HepG2 (cell line): Measurements from ENCODE around the gene ZNF507. TPM values are rescaled to one million over a fixed set of nuclear protein-coding genes. Genes with fewer than 3 reads are reported as not detected.
A peak's percentile ranks its signal among the peaks of the same experiment; 100 is the strongest.

ENCODE experiments used
- ATAC-seq: fragments of 200-7000 bp; cut with Tn5 transposase; 3 replicates; pipeline ENCODE4 v1.9.1; 2020; ENCODE audit warnings: mild to moderate bottlenecking, moderate library complexity
- BruUV-seq: library from RNA; stranded (reverse); fragments of 400-500 nt; replicated peaks from 2 replicates; lab custom pipeline; 2021; lab: Mats Ljungman, UMichigan
- CTCF ChIA-PET: fragments of 300-600 bp; formaldehyde crosslinking; extraction: SDS; loops from one replicate; lab custom pipeline; 2021; ENCODE audit warnings: low total read pairs, inconsistent platforms, low intra/inter-chr PET ratio; lab: Yijun Ruan, JAX
- POLR2A ChIA-PET: fragments of 350-600 bp; sonication (Branson Sonifier 250); formaldehyde crosslinking; loops from one replicate; lab custom pipeline; 2020; ENCODE audit warnings: antibody characterized with exemption, inconsistent platforms; lab: Yijun Ruan, JAX
- DNase-seq: peaks from one replicate; pipeline ENCODE4 v3.0.0-alpha.2; 2015; ENCODE audit warnings: low spot score
- FAIRE-seq: peaks from 3 replicates; lab custom pipeline; 2011; peaks lifted over from hg19 to GRCh38; lab: Jason Lieb, UNC
- H2AFZ ChIP-seq: one replicate; pipeline ENCODE4 v1.6.1; 2011; ENCODE audit warnings: low read length, inconsistent platforms
- H3K27ac ChIP-seq: fragments of 300-600 bp; 3 replicates; pipeline ENCODE4 v1.8.0; 2011; ENCODE audit warnings: mixed run types, mild to moderate bottlenecking, mixed read lengths, low read length, inconsistent platforms; ENCODE audit not compliant: insufficient read depth; ENCODE audit errors: extremely low read length
- H3K27me3 ChIP-seq, 2 experiments: fragments of 200-600 bp in 1 of 2; 2 replicates in 1 of 2; 3 replicates in 1 of 2; pipeline versions ENCODE4 v1.6.0 to v1.8.0; 2011; ENCODE audit warnings: low read length in 2 of 2, mild to moderate bottlenecking in 2 of 2, moderate library complexity in 2 of 2, inconsistent platforms in 1 of 2; ENCODE audit not compliant: insufficient read depth in 2 of 2, control insufficient read depth in 1 of 2
- H3K36me3 ChIP-seq, 2 experiments: fragments of 200-600 bp in 1 of 2; replicated peaks in 1 of 2; 2 replicates in 1 of 2; 3 replicates in 1 of 2; pipeline versions ENCODE4 v1.5.1 to v1.8.0; 2011; ENCODE audit warnings: low read length in 2 of 2, inconsistent platforms in 1 of 2; ENCODE audit not compliant: insufficient read depth in 2 of 2, control insufficient read depth in 1 of 2
- H3K4me1 ChIP-seq: 2 replicates; pipeline ENCODE4 v1.5.1; 2012; ENCODE audit warnings: low read length, inconsistent platforms; ENCODE audit not compliant: insufficient read depth
- H3K4me2 ChIP-seq: 2 replicates; pipeline ENCODE4 v1.6.0; 2011; ENCODE audit warnings: low read depth, low read length, inconsistent platforms
- H3K4me3 ChIP-seq, 3 experiments: fragments of 200-600 bp in 1 of 3; sonication (generic), shearing (Covaris generic) in 1 of 3; replicated peaks in 1 of 3; 2 replicates each; pipeline ENCODE4 v1.5.1; 2011 to 2016; ENCODE audit warnings: low read length in 3 of 3, inconsistent platforms in 2 of 3, low read depth in 2 of 3, mild to moderate bottlenecking in 2 of 3, control low read depth in 1 of 3, mixed read lengths in 1 of 3; ENCODE audit not compliant: insufficient read depth in 1 of 3
- H3K79me2 ChIP-seq: one replicate; pipeline ENCODE4 v1.6.1; 2011; ENCODE audit warnings: low read length, inconsistent platforms; ENCODE audit not compliant: insufficient read depth
- H3K9ac ChIP-seq: 2 replicates; pipeline ENCODE4 v1.6.0; 2011; ENCODE audit warnings: mild to moderate bottlenecking, low read depth, low read length, inconsistent platforms; ENCODE audit not compliant: insufficient read depth
- H3K9me3 ChIP-seq: 2 replicates; pipeline ENCODE4 v1.5.1; 2012; ENCODE audit warnings: mild to moderate bottlenecking, low read length
- H4K20me1 ChIP-seq: 2 replicates; pipeline ENCODE4 v1.6.0; 2011; ENCODE audit warnings: inconsistent platforms, mild to moderate bottlenecking, low read length, moderate library complexity; ENCODE audit not compliant: insufficient read depth
- BHLHE40 ChIP-seq: IDR thresholded peaks from 2 replicates; pipeline ENCODE4 v1.6.1; 2011; ENCODE audit warnings: low read length, improper control_type of control experiment
- CREB1 ChIP-seq, 2 experiments: fragments of 450-650 bp in 1 of 2; IDR thresholded peaks; 2 replicates each; pipeline ENCODE4 v1.6.1; 2016 to 2017; ENCODE audit warnings: control low read depth in 1 of 2, mild to moderate bottlenecking in 1 of 2, missing compliant biosample characterization in 1 of 2, missing genetic modification characterization in 1 of 2
- FOXA1 ChIP-seq, 2 experiments: fragments of 450-650 bp in 1 of 2; sonication (generic) in 1 of 2; formaldehyde crosslinking in 1 of 2; IDR thresholded peaks; 2 replicates each; pipeline versions ENCODE4 v1.4.0 to v1.6.1; 2016 to 2020; ENCODE audit warnings: missing genetic modification reagents in 1 of 2
- GZF1 ChIP-seq: sonication (generic); formaldehyde crosslinking; IDR thresholded peaks from 2 replicates; pipeline ENCODE4 v1.5.1; 2020; ENCODE audit warnings: mild to moderate bottlenecking, missing genetic modification reagents
- HNF1B ChIP-seq: sonication (generic); formaldehyde crosslinking; IDR thresholded peaks from 2 replicates; pipeline ENCODE4 v1.5.1; 2020; ENCODE audit warnings: mild to moderate bottlenecking, moderate library complexity, missing genetic modification reagents
- HNF4A ChIP-seq: sonication (generic); formaldehyde crosslinking; IDR thresholded peaks from 2 replicates; pipeline ENCODE4 v1.4.0; 2020; ENCODE audit warnings: missing genetic modification reagents
- MXI1 ChIP-seq: IDR thresholded peaks from 3 replicates; pipeline ENCODE4 v1.6.1; 2012; ENCODE audit warnings: low read depth, low read length, inconsistent platforms, borderline replicate concordance
- NR2F1 ChIP-seq, 2 experiments: fragments of 450-650 bp in 1 of 2; formaldehyde crosslinking in 1 of 2; IDR thresholded peaks; 2 replicates each; pipeline versions ENCODE4 v1.5.0 to v1.6.1; 2016 to 2020; ENCODE audit warnings: mild to moderate bottlenecking in 1 of 2, missing compliant biosample characterization in 1 of 2, missing genetic modification reagents in 1 of 2, moderate library complexity in 1 of 2
- NR2F2 ChIP-seq: IDR thresholded peaks from 2 replicates; pipeline ENCODE4 v1.6.1; 2012; ENCODE audit warnings: low read depth, inconsistent platforms, borderline replicate concordance
- SIX4 ChIP-seq: sonication (generic); formaldehyde crosslinking; IDR thresholded peaks from 2 replicates; pipeline ENCODE4 v1.4.0; 2020; ENCODE audit warnings: missing genetic modification reagents
- SOX6 ChIP-seq, 2 experiments: fragments of 450-650 bp in 1 of 2; sonication (generic) in 1 of 2; formaldehyde crosslinking in 1 of 2; IDR thresholded peaks; 2 replicates each; pipeline versions ENCODE4 v1.4.0 to v1.6.1; 2017 to 2020; ENCODE audit warnings: antibody characterized with exemption in 1 of 2, mild to moderate bottlenecking in 1 of 2, missing genetic modification reagents in 1 of 2
- TBX3 ChIP-seq: fragments of 450-650 bp; IDR thresholded peaks from 2 replicates; pipeline ENCODE4 v1.6.1; 2017; ENCODE audit warnings: antibody characterized with exemption, mild to moderate bottlenecking, inconsistent platforms, borderline replicate concordance
- TCF7 ChIP-seq: sonication (generic); IDR thresholded peaks from 2 replicates; pipeline ENCODE4 v1.6.1; 2016; ENCODE audit warnings: antibody characterized with exemption, low read depth
- TFAP4 ChIP-seq: sonication (generic); IDR thresholded peaks from 2 replicates; pipeline ENCODE4 v1.6.1; 2016; ENCODE audit warnings: low read depth, borderline replicate concordance
- TOPORS ChIP-seq: sonication (generic); formaldehyde crosslinking; IDR thresholded peaks from 2 replicates; pipeline ENCODE4 v1.8.0; 2023; ENCODE audit warnings: mild to moderate bottlenecking, missing genetic modification reagents
- ZBTB34 ChIP-seq: sonication (generic); formaldehyde crosslinking; IDR thresholded peaks from 2 replicates; pipeline ENCODE4 v1.8.0; 2022; ENCODE audit warnings: mild to moderate bottlenecking, missing genetic modification reagents
- ZBTB43 ChIP-seq: sonication (generic); formaldehyde crosslinking; conservative IDR thresholded peaks from 2 replicates; pipeline ENCODE4 v1.4.0; 2020; ENCODE audit warnings: missing genetic modification reagents
- ZNF180 ChIP-seq: sonication (generic); formaldehyde crosslinking; IDR thresholded peaks from 2 replicates; pipeline ENCODE4 v1.4.0; 2020; ENCODE audit warnings: low read depth, missing genetic modification reagents, borderline replicate concordance
- ZNF30 ChIP-seq: sonication (generic); formaldehyde crosslinking; IDR thresholded peaks from 2 replicates; pipeline ENCODE4 v1.5.0; 2020; ENCODE audit warnings: mild to moderate bottlenecking, missing genetic modification reagents
- ZNF564 ChIP-seq: sonication (generic); formaldehyde crosslinking; IDR thresholded peaks from 2 replicates; pipeline ENCODE4 v1.8.1; 2023; ENCODE audit warnings: mild to moderate bottlenecking, missing genetic modification reagents
- WGBS: methylation state at CpG from one replicate; pipeline ENCODE4 v1.1.6; 2017; ENCODE audit warnings: low lambda C conversion rate; 5-methylcytosine and 5-hydroxymethylcytosine counted together
- in situ Hi-C: cut with HindIII; loops from 2 replicates; pipeline ENCODE4 v1.10.0; 2017; ENCODE audit warnings: low pct_unique_long_range_greater_than_20kb; ENCODE audit not compliant: extremely low pct_ligation_motif_present
- intact Hi-C: fragments of 100-400 bp; cut with micrococcal nuclease; formaldehyde crosslinking; loops from one replicate; pipeline ENCODE4 v1.10.0; 2022; ENCODE audit not compliant: unreplicated experiment
- polyA plus RNA-seq, 8 experiments: library from polyadenylated mRNA; depleted of rRNA in 3 of 8; stranded (reverse) in 7 of 8; unstranded in 1 of 8; fragments of >200 nt; fragmentation: Illumina TruSeq in 4 of 8; extraction: Trizol in 4 of 8; gene quantifications; 2 replicates each; pipeline versions ENCODE4 v1.2.1 to v1.2.3, GENCODE V29; 2011 to 2016; ENCODE audit warnings: low read depth in 4 of 8, missing spikeins in 1 of 8, mixed read lengths in 1 of 8; ENCODE audit not compliant: insufficient read depth in 1 of 8
- total RNA-seq, 5 experiments: library from RNA; depleted of rRNA; stranded (reverse); fragments of >200 nt; fragmentation: Illumina TruSeq; extraction: Trizol; gene quantifications; 2 replicates each; pipeline ENCODE4 v1.2.3, GENCODE V29; 2016; ENCODE audit warnings: low read depth in 1 of 5

Gene ZNF507
- total and polyA plus RNA-seq, 2 of the 13 experiments (the other 11 are each of a cell fraction or from before 2014, with no cell fraction given): 7.3 to 10.9 TPM

- FAIRE-seq (peak; percentile 49), DNase-seq (peak; percentile 84), ATAC-seq (peak; percentile 87)
- Histone ChIP-seq H4K20me1 (peaks cover 4% of the 10 kb centered on the region; the same call in 1 of the 2 replicates), H3K4me1 (peaks cover 54% of the 10 kb centered on the region), H2AFZ (no peak overlapping the region), H3K9me3 (no peaks in the 10 kb centered on the region), H3K4me3 (no peak overlapping the region; a peak in 1 of 6 replicates), H3K4me2 (peak overlapping the region; percentile 51), H3K27ac (peak overlapping the region; percentile 61), H3K27me3 (no peaks in the 10 kb centered on the region; a peak in 1 of 5 replicates), H3K79me2 (peaks cover 65% of the 10 kb centered on the region), H3K36me3 (peaks cover 11 to 51% of the 10 kb centered on the region in 2 experiments), H3K9ac (no peak overlapping the region)
- ChIA-PET CTCF (no interaction called here), POLR2A (interaction anchor here (1.7 to 2.3 kb wide), 3 partner anchors 13 to 23 kb away, joined by 5 to 15 read pairs (median 9); no protein-coding TSS in a partner anchor)
- 5% methylated on average over 3 of the region's 3 CpGs for WGBS
- intact Hi-C loops: no loop called here
- in situ Hi-C loops: no loop called here
- no TSS peak for BruUV-seq
- TF ChIP-seq NR2F2 (peak; percentile 76), TOPORS (CRISPR knock-in tag) (no peak), TCF7 (0 out of 2 replicates have a peak, but pooled peaks have one; percentile 10), ZNF564 (CRISPR knock-in tag) (no peak), HNF1B (CRISPR knock-in tag) (no peak), CREB1 (IDR thresholded peaks at IDR 0.05) (no peak), CREB1 (CRISPR knock-in tag; IDR thresholded peaks at IDR 0.05) (peak; percentile 51), NR2F1 (CRISPR knock-in tag; IDR thresholded peaks at IDR 0.05) (peak; percentile 59 to 66; a peak in 3 of 4 replicates), HNF4A (0 out of 2 replicates have a peak, but pooled peaks have one; percentile 48), BHLHE40 (peak; percentile 56), FOXA1 (IDR thresholded peaks at IDR 0.05) (no peak), FOXA1 (CRISPR knock-in tag; IDR thresholded peaks at IDR 0.05) (peak; percentile 62; the same call in 1 of the 2 replicates), SIX4 (CRISPR knock-in tag) (0 out of 2 replicates have a peak, but pooled peaks have one; percentile 75), SOX6 (IDR thresholded peaks at IDR 0.05) (no peak), SOX6 (CRISPR knock-in tag; IDR thresholded peaks at IDR 0.05) (peak; percentile 35; the same call in 1 of the 2 replicates), ZNF180 (CRISPR knock-in tag) (no peak), GZF1 (CRISPR knock-in tag) (no peak), ZNF30 (no peak), TBX3 (peak; percentile 90; the same call in 1 of the 2 replicates), MXI1 (no peak; the same call in 2 of the 3 replicates), ZBTB43 (peak; percentile 99), ZBTB34 (CRISPR knock-in tag) (no peak), TFAP4 (peak; percentile 65; the same call in 1 of the 2 replicates)
These were observed 5.1 kb downstream of the ZNF507 start for GRCh38 chr19:32350471-32350865.
